Neuron (in vitro differentiated cells): Measurements from ENCODE around the gene EPHA4.

Source experiments
- H2AFZ ChIP-seq: one replicate; pipeline ENCODE4 v1.6.1; 2013; ENCODE audit warnings: low read depth, mild to moderate bottlenecking, inconsistent platforms, low read length, moderate library complexity
- H3K27me3 ChIP-seq: one replicate; pipeline ENCODE4 v1.6.1; 2013; ENCODE audit warnings: low read length; ENCODE audit not compliant: insufficient read depth
- H3K36me3 ChIP-seq: one replicate; pipeline ENCODE4 v1.6.1; 2013; ENCODE audit warnings: low read length; ENCODE audit not compliant: insufficient read depth
- H3K4me1 ChIP-seq: one replicate; pipeline ENCODE4 v1.6.1; 2013; ENCODE audit warnings: low read length; ENCODE audit not compliant: insufficient read depth
- H3K4me3 ChIP-seq: 2 replicates; pipeline ENCODE4 v1.5.1; 2013; ENCODE audit warnings: mild to moderate bottlenecking, low read length, moderate library complexity
- H3K9me3 ChIP-seq: one replicate; pipeline ENCODE4 v1.6.1; 2013; ENCODE audit warnings: low read length

Gene EPHA4

DNA sequence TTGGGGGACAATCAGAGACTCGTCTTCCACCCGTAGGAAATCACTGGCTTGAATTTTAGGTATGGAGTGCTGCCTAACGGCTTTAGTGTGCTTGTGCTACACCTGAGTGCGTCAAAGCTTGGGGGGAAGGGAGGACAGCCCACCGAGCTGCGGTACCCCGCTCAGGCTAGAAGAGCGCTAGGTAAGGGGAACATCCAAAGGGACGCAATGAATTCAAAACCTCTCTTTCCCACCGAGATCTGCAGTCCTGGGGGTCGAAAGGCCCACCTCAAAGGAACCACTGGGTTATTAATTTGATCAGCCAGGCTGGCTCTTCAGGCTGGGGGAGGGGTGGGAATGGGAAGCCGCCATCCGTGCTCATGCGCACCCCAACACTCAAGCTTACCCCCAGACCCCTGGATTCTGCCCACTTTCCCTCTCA is 2.7 kb downstream of the EPHA4 start:
- H3K27me3 ChIP-seq = no peaks in the 10 kb centered on the region
- peak overlapping the region; percentile 59 for H3K4me3 ChIP-seq
- peaks cover 2% of the 10 kb centered on the region for H3K36me3 ChIP-seq
- peaks cover 34% of the 10 kb centered on the region for H3K4me1 ChIP-seq
- no peaks in the 10 kb centered on the region for H3K9me3 ChIP-seq
- no peak overlapping the region for H2AFZ ChIP-seq

DNA sequence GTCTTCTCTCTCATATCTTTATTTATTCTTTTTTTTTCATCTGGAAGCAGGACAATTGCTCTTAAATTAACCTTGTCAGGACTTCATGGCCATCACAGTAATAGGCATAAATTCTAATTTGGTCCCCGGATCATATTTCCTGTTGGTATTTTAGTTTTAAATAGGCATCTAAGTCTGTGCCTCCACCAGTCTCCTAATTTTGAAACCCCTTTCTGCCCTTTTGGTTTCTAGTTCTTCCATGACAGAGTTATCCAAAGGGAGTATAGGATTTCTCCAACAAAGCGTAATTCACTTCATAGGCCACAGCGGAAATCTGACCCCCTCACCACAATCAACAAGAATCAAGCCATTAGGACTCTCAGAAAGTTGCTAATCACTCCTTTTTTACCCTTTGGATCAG is 3.8 kb downstream of the EPHA4 start:
- H3K4me1 ChIP-seq = peaks cover 32% of the 10 kb centered on the region
- no peak overlapping the region for H3K4me3 ChIP-seq
- H3K27me3 ChIP-seq = no peaks in the 10 kb centered on the region
- H3K36me3 ChIP-seq = peaks cover 2% of the 10 kb centered on the region
- no peaks in the 10 kb centered on the region for H3K9me3 ChIP-seq
- H2AFZ ChIP-seq = no peak overlapping the region

DNA sequence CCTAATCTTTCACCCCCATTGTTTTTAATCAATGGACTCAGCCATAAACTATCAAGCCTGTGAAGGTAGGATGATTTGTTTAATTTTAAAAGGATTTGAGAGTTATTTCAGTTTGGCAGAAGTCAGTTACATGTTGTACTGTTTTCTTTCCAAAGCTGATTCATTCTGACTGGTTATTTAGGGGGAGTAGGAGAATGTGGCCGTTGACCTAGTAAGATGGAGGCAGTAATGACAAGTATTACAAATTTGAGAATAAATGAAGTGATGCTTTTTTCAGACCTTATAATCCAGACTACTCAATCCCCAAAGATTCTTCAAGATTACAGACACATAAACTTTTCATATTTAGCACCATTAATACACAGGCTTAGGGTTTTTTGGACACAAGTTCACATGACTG is 4.3 kb downstream of the EPHA4 start:
- H3K4me3 ChIP-seq = no peak overlapping the region
- H2AFZ ChIP-seq = no peak overlapping the region
- H3K27me3 ChIP-seq = no peaks in the 10 kb centered on the region

DNA sequence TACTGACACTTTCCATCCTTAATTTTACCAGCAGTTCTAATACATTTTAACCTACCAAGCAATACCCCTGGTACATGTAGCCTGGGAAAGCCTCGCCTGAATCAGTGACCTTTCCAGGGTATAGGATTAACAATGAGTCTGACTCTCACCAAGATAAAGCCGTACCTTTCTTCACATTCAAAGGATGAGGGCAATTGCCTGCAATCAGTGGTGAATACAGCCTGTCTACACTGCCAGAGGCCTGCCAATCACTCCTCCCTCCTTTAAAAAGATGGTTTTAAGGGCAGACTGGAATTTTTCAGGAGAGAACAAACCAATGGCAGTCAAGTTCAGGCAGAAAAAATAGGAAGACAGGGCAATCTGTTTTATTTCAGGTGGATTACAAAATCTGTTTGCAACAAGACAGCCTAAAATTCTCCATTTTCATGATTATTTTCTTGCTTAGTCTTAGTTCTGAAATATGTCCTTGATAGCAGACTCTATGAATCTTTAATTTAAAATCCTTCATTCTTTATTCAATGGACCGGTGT is 4.8 kb downstream of the EPHA4 start:
- Histone ChIP-seq H3K36me3 (peaks cover 2% of the 10 kb centered on the region), H3K27me3 (no peaks in the 10 kb centered on the region), H3K9me3 (no peaks in the 10 kb centered on the region), H2AFZ (no peak overlapping the region), H3K4me3 (no peak overlapping the region), H3K4me1 (peaks cover 29% of the 10 kb centered on the region)

More for the DNA sequence above, 4.3 kb downstream of the EPHA4 start:
- Histone ChIP-seq H3K4me1 (peaks cover 30% of the 10 kb centered on the region), H3K9me3 (no peaks in the 10 kb centered on the region), H3K36me3 (peaks cover 2% of the 10 kb centered on the region)

- Histone ChIP-seq H3K9me3 (no peaks in the 10 kb centered on the region), H3K27me3 (no peaks in the 10 kb centered on the region), H3K36me3 (peaks cover 2% of the 10 kb centered on the region), H3K4me3 (no peak overlapping the region), H2AFZ (no peak overlapping the region), H3K4me1 (peaks cover 8% of the 10 kb centered on the region)
These were observed 8.7 kb downstream of the EPHA4 start for GRCh38 chr2:221563270-221563985.

GRCh38 chr2:221562226-221562625 is 9.9 kb downstream of the EPHA4 start:
- H3K4me1 ChIP-seq = peaks cover 3% of the 10 kb centered on the region
- H3K36me3 ChIP-seq = no peaks in the 10 kb centered on the region
- H3K9me3 ChIP-seq = no peaks in the 10 kb centered on the region
- H3K27me3 ChIP-seq = no peaks in the 10 kb centered on the region
- no peak overlapping the region for H3K4me3 ChIP-seq
- no peak overlapping the region for H2AFZ ChIP-seq

DNA sequence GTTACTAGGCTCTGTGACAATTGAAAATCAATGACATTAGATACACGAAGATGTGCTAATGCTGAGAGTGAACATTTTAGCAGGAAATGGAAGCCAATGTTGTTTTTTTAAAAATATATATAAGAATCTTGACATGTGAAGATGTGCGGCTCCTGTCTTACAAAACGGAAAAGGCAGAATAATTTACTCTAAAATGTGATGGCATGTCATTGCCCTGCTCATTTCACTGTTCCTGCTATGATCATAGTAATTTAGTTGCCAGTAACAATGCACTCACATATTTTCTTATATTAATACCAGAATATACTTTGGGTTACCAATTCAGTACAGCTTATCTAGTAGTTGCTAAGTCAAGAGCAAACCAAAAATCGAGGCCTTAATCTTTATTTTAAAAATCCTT is 10.3 kb downstream of the EPHA4 start:
- Histone ChIP-seq H3K36me3 (no peaks in the 10 kb centered on the region), H2AFZ (no peak overlapping the region), H3K9me3 (no peaks in the 10 kb centered on the region), H3K4me3 (no peak overlapping the region), H3K27me3 (no peaks in the 10 kb centered on the region), H3K4me1 (no peaks in the 10 kb centered on the region)

DNA sequence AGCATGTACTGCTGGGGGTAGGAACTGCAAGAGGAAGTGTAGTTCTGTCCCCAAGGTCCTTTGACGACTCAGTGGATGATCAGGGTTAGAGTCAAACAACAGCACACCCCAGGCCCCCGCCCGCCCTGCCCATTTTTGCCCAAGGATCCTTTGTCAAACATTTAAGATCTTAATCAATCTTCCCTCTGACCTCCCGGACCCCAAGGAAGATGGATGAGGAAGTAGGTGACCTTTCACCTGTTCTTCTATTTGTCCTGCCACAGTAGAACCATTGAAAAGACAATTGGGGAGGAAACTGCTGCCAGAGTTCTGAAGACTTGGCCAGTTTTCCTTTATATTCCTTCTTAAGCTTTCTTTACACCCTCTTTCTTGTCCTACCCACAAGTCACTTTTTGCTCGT is 12.1 kb downstream of the EPHA4 start:
- no peaks in the 10 kb centered on the region for H3K9me3 ChIP-seq
- H3K4me1 ChIP-seq = peaks cover 10% of the 10 kb centered on the region
- H3K36me3 ChIP-seq = no peaks in the 10 kb centered on the region
- no peaks in the 10 kb centered on the region for H3K27me3 ChIP-seq
- no peak overlapping the region for H3K4me3 ChIP-seq
- H2AFZ ChIP-seq = no peak overlapping the region

GRCh38 chr2:221558107-221558506 is 14.0 kb downstream of the EPHA4 start:
- Histone ChIP-seq H3K9me3 (no peaks in the 10 kb centered on the region), H2AFZ (no peak overlapping the region), H3K4me3 (no peak overlapping the region), H3K36me3 (no peaks in the 10 kb centered on the region), H3K4me1 (peaks cover 29% of the 10 kb centered on the region), H3K27me3 (no peaks in the 10 kb centered on the region)

- no peaks in the 10 kb centered on the region for H3K9me3 ChIP-seq
- no peak overlapping the region for H2AFZ ChIP-seq
- peaks cover 44% of the 10 kb centered on the region for H3K4me1 ChIP-seq
- peak overlapping the region; percentile 20 for H3K4me3 ChIP-seq
- no peaks in the 10 kb centered on the region for H3K36me3 ChIP-seq
- H3K27me3 ChIP-seq = no peaks in the 10 kb centered on the region
These were observed 16.6 kb downstream of the EPHA4 start for GRCh38 chr2:221555494-221555846.

DNA sequence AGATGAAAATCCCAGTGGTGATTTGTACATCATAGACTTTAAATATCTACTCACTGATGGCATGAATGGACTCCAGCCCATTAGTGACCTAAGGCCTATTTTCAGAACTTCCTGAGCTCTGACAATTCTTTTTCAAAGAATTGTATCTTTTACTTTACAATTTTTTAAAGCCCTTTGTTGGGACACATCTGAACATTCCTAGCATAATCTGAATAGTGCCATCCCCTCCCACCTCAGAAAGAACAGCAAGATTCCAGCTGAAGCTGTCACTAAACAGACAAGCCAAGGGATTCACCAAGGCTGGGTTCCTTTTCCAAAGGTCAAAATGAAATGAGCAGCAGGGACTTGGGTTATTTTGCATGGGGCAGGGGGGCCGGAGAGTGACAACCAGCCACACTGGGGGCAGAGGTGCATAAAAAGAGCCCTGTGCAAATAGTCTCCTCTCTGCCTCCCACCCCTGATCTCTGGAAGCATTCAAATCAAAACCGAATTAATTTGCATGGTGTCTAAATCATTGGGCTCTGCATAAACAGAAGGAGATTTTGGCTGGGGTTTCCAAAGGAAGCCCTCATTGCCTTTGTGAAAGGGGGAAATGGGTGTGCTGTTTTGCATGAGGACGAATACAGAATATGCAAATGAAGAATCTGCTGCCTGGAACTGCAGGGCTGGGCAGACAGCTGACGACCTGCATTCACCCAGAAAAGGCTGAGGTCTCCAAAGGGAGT is 17.2 kb downstream of the EPHA4 start:
- Histone ChIP-seq H3K4me1 (peaks cover 44% of the 10 kb centered on the region), H3K36me3 (no peaks in the 10 kb centered on the region), H2AFZ (no peak overlapping the region), H3K27me3 (no peaks in the 10 kb centered on the region), H3K4me3 (peak overlapping the region; percentile 20), H3K9me3 (no peaks in the 10 kb centered on the region)

- H3K9me3 ChIP-seq = no peaks in the 10 kb centered on the region
- no peaks in the 10 kb centered on the region for H3K36me3 ChIP-seq
- no peak overlapping the region for H3K4me3 ChIP-seq
- no peaks in the 10 kb centered on the region for H3K27me3 ChIP-seq
- H3K4me1 ChIP-seq = peaks cover 44% of the 10 kb centered on the region
- H2AFZ ChIP-seq = no peak overlapping the region
These were observed 18.8 kb downstream of the EPHA4 start for GRCh38 chr2:221553333-221553732.

DNA sequence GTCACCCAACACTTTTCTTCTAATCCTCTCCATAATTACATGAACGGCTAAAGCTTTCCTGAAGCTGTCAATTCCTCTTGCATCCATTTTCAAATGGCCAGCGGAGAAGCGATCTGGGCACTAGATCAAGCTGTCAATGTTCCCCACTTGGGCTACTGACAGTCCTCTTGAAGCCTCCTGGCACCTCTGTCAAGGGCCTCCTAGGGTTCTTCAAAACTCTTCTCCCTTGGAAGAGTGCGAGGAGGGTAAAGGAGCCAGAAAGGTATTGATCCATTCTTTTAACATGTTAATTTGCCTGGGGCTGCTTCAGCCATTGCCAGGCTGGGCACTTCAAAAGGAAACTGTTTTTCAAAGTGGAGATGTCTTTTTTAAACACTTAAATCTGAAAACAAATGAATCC is 19.8 kb downstream of the EPHA4 start:
- Histone ChIP-seq H3K4me3 (no peak overlapping the region), H3K27me3 (no peaks in the 10 kb centered on the region), H2AFZ (no peak overlapping the region), H3K4me1 (peaks cover 44% of the 10 kb centered on the region), H3K9me3 (peaks cover 2% of the 10 kb centered on the region), H3K36me3 (no peaks in the 10 kb centered on the region)
